CD4-positive, alpha-beta T cell treated with Interleukin-1 beta for 1 hour (primary cell): ENCODE measurements around the gene MAPK4.

Source experiments
- DNase-seq, 2 donors: peaks; one replicate each; pipeline ENCODE4 v3.0.0-alpha.2; 2020 to 2022

Gene MAPK4

DNA sequence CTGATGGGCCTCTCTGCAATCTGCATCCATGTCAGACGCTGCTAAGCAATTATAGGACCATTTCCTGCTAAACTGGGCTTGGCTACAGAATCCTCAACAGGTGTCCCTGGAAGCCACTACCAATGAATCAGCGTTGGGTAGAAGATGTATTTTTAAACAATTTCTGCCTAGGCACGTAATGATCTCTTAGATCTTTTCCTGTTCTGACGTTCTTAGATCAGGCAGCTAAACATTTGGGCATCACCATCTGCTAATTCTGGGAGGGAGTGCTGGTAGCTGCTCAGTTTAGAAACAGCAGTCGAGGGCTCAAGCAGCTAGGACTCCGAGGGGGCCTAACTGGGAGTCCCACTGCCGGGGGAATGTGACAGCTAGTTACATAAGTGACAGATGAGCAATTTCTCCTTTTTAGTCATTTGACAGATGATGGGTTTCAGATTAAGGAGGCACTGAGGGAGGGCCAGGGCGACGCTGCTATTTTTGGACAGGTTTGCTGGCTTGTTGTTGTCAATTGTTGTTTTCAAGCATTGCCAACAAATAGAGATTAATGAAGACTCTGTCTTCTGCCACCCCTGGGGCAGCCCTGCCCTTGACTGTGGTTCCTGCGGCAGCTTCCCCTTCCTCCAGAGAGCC is 167.2 kb downstream of the MAPK4 start:
- DNase-seq: no peak

DNA sequence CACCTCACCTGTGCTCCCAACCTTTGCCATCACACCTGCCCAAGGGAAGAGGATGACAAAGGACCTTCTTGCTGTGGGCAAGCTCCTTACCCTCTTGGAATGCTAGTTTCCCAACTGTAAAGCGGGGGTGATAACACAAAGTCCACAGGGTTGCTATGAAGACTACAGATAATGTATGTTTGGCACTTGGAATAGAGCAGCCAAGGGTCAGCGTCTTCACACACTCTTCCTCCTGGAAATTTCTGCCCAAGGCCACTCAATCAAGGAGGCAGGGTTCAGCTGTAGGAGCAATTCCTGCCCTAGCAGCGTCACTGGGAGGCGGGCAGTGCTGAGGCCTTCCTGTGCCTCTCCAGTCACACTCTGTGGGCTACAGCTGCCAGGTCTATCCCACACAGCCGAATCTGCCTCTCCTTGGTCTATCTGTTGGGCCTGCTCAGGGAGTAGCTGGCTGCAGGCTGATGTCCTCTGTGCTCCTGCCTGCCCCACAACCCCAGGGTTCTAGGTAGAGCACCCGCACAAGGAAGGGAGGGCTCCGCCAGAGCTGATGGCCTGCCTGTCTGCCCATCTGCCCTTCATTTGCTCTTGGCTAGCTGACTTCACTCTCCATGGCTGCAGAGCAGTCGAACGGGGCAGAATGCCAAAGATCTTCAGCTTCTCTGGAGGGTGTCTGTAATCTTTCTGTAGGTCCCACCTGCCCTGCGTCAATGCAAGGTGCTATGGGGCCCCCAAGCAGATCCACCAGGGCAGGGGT is 168.0 kb downstream of the MAPK4 start:
- DNase-seq: no peak

DNA sequence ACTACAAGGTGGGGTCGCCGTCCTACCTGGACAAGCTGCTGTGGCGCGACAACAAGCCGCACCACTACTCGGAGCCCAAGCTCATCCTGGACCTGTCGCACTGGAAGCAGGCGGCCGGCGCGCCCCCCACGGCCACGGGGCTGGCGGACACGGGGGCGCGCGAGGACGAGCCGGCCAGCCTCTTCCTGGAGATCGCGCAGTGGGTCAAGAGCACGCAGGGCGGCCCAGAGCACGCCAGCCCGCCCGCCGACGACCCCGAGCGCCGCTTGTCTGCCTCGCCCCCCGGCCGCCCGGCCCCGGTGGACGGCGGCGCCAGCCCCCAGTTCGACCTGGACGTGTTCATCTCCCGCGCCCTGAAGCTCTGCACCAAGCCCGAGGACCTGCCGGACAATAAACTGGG is 169.5 kb downstream of the MAPK4 start:
- no peak for DNase-seq

DNA sequence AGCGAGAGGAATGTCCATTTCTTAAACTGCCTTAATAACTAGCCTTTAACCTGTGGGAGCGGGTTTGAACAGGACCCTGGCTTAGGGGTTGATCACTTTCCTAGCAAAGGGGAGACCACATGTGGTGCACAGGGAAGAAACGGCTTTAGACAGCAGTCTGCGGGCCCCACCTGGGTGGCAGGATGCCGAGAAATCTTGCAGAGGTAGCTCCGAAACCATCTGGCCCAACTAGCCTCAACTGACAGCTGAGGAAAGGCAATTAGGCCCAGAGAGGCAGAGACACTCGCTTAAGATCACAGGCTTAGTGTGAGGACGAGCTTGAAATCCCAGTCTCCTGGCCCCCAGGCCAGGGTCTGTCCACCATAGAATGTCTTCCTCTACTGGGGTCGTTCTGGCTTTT is 170.1 kb downstream of the MAPK4 start:
- no peak for DNase-seq

DNA sequence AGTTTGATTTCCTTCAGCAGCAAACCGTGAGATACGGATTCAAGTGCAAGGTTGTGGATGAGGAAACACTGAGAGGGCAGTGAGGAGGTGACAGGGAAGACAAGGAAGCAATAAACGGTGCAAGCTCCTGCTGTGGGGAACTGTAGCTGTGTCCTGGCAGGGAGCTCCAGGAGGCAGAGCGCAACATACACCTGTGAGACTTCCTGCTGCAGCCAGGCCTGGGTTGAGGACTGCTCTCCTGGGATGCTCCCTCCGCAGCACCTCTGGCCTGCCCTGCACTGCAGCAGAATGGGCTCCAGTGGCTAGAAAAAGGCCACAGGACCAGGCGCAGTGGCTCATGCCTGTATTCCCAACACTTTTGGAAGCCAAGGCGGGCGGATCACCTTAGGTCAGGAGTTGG is 174.5 kb downstream of the MAPK4 start:
- no peak for DNase-seq

DNA sequence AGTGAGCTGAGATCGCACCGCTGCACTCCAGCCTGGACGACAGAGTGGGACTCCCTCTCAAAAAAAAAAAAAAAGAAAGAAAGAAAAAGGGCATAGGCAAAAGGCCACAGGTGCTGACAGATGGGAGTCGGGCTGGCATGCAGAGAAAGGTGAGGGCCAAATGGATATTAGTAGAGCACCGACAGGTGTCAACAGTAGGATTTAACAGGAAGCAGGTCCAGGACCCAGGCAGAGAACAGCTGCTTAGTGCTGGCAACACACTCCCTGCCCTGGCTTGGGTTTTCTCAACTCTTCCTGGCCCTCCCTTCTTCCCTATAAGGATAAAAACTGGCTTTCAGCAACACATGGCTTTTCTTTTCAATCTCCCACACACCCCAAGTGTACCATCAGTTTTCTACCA is 175.0 kb downstream of the MAPK4 start:
- DNase-seq: no peak

DNA sequence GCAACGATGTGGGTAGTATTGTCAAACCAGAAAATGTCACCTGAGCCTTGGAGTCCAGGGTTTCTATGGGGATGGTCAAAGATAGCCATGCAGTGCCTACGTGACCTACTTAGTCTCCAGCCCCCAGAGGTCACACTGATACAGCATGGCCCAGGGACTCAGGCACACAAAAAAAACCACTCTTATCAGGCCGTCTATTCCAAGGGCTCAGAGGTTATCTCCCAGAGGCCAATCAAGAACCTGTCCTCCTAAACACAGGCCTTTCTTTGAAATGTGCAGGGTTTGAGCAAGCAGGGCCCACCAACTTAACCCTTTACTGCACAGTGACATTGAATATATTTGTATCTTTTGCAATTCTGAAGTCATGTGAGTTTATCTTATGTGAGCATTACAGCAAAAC is 177.2 kb downstream of the MAPK4 start:
- no peak for DNase-seq

DNA sequence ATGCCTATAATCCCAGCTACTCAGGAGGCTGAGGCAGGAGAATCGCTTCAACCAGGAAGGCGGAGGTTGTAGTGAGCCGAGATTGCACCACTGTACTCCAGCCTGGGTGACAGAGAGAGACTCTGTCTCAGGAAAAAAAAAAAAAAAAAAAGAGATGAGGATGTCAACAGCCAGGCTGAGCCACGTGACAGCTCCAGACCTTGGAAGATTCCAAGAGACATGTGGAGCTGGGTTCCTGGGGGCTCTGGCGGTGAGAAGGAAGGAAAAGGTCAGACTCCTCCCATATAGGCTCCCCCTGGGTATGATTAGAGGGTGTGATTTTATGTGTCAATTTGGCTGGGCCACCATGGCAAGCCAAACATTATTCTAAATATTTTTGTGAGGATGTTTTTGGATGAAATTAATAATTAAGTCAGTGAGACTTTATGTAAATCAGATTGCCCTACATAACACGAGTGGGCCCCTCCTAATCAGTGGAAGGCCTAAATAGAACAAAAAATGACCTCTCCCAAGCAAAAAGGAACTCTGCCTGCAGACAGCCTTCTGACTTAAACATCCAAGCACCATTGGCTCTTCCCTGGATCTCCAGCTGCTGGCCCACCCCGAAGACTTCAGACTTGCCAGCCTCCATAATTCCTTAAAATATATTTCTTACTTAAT is 178.3 kb downstream of the MAPK4 start:
- DNase-seq: no peak

DNA sequence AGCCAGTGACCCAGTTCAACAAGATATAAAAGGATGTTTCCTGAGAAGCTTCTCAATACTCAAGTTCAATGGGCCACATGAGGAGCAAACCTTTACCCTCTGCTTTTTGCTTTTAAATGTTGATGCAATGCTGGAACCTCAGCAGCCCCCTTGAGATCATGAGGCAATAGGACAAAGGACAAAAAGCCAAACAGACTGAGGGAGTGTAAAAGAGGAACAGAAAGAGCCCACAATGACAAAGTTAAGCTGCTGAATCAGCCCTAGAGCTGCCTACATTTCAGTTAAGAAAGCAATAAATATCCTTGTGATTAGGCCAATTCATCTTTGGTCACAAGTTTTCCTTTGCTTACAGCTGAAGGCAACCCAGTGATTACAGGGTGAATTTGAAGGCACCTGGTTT is 183.1 kb downstream of the MAPK4 start:
- DNase-seq: no peak

DNA sequence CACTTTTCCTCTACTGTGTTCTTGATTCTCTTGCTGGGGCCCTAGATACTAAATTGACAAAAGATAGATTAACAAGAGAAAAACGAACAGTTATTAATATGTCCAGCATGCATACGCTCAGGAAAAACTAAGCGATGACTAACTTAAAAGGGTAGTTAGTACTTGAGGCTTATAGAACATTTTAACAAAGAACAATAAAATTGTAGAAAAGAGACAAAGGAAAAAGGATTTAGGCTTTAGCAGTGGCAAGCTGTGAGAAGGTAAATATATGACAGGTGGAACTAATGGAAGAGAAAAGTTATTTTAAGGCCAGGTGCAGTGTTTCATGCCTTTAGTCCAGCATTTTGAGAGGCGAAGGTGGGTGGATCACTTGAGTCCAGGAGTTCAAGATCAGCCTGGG is 184.4 kb downstream of the MAPK4 start:
- no peak for DNase-seq

DNA sequence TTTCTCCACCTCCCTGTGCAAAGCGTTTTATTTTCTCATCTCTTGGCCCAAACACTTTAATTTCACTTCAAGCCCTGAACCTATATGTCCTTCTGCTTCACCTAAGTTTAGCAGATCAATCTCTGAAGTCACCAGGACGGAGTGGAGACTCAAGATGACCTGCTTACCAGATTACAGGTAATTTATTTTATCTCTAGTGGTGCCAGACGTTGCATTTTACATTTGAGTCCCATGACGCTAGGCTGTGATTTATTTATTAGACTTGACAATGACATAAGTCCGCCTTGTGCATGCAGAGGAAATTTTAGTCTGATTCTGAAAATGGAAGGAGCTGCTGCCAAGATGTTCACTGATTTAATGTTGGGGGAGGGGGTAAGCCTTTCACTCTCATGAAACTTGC is 186.1 kb downstream of the MAPK4 start:
- DNase-seq: no peak

DNA sequence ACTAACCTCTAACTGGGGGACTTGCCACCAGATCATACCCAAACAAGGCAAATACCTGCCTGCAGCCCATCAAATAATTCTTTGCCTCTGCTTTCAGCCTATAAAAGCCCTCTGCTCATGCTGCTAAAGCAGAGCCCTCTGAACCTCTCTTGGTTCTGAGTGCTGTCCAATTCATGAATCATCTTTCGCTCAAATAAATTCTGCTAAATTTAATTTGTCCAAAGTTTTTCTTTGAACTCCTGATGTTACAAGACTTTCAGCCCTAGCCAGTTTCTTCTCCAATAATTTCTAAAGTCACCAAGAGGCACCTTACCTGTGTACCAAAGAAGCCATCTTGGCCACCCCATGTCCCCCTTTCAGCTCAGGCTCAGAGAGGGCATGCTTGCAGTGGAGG is 188.0 kb downstream of the MAPK4 start:
- no peak for DNase-seq

DNA sequence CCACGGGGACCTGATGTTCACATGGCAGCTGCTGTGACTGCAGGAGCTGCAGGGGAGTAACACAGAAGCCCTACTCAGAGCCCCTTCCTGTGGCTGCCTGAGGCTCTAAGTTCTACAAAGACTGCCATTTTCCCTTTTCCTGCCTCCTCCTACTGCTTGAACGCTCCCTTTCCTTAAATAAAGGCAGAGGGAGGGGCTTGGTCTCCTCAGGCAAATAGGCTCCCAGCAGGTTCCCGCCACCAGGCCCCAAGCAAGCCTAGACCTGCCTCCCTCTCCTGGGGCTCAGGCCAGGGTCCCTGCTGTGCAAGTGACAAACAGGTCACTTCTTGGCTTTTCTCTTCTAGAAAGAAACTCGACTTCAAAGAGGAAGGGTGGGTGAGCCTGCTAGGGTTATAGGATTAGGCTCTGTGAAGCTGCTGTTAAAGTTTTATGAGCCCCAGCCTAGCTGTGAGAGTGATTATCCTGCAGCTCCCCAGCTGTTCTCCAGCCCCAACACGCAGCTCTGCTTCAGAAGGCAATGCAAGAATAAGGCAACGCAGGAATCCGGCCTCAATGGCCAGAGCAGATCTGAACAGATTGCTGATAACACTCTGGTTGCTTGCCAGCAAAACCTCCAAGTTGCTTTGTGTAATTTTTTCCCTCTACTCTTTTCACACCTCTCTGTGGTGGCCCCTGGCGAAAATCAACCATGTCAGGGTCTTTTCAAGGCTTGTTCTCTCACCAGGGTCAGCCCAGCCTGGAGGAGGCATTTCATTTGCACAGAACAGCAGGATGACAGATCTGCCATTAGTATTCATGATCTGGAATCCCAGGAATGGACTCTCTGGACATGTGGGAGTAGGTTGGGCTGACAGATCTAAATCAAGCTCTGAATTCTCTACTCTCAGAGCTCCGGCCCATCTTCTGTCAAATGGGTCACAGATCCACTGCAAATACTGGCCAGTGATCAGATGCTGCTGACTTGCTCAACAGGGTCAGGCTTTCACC is 188.6 kb downstream of the MAPK4 start:
- no peak for DNase-seq

DNA sequence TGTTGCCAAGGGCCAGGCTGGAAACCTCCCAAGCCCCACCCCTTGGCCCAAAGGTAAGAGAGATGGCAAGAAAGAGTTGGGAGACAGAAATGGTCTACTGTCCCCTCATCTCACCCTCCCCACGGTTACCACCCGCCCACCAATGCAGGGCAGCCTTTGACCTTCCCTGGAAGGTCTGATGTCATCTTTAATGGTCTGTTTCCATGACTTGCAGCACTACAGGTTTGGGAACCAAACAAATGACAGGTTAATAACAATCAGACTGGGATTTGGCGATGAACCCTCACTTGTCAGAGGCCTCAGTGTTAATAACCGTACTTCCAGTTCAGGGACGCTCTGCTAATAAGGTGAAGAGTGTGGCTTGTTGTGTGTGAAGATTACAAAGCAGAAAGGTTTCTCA is 189.5 kb downstream of the MAPK4 start:
- no peak for DNase-seq

DNA sequence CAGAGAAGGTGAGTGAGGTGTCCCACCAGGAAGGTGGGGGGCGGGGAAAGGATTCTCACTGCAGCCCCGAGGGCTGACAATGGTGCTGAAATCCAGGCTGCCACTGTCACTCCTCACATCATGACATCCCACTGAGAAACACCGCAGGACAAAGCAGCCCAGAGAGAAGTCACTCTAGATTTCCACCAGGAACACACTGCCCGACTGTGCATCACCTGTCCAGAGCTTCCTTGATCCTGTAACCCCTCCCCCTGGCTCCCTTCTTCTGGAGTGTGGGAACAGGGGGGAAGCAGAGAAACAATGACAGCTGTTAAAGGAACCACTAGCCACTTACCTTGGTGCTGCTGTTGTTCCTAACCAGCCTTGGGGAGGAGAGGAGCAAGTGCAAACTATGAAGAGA is 190.1 kb downstream of the MAPK4 start:
- DNase-seq: no peak

DNA sequence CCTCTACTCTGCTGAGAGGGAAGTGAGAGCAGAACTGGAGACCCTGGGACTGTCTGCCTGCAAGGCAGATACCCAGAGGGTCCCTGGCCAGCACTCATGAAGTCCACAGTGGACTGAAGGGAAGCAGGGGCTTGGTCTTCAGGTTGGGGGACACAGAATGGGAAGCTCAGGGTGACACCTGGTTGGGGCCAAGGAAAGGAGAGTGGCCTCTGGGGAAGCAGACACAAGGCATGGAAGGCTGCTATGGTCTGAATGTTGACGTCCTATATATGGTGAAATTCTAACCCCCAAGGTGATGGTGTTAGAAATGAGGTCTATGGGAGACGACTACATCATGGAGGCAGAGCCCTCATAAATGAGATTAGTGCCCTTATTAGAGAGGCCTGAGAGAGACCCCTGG is 190.7 kb downstream of the MAPK4 start:
- DNase-seq: no peak

DNA sequence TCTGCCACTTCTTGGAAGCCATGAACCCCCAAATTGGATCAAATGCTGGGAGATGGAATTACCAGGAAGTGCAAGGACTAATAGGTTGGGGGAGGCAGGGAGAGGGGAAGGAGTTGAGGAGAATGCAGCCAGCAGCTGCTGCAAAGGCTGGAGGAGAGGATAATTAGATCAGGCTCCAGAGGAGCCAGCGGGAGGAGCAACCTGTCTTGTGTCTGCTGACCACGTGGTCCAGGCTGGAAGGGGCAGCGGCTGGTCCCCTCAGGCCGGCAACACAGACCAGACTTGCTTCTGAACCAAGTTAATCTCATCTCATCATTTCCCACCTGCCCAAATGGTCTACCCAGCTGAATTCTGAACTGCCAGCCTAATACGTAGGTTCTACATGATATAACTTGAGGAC is 191.6 kb downstream of the MAPK4 start:
- no peak for DNase-seq

DNA sequence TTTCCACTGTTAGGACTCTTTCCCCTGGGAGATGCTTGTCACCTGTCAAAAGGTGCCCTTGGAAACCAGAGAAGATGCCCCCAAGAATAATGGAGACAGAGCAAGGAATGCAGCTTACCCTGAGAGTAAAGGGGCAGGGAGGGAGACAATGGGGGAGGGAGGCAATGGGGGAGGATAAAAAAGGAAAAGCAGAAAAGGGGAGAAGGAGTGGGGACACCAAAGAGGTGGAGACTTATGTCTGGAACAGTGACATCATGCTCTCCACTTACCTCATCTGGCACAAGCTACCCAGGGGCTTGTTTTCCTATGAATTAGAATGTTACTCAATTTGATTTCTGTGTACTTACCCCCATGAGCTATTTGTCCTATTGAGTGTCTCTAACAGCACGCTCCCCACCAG is 192.1 kb downstream of the MAPK4 start:
- no peak for DNase-seq

DNA sequence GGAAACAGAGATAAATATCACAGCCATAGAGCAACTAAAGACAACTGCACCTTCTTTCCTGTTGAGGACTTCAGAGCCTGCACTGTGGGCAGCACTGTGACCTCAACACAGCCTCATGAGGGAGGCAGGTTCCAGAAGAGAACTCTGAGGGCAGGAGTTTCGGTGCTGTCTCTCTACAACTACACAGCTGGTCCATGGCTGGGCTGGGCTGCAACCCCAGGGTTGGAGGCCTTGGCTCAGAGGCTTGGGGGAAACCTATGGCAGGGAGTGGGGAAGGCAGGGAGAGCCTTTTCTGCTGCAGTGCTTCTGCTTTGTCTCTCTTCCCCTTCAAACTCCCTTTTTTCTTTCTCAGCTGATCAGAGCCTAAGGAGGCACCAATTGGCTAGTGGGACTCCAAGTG is 193.4 kb downstream of the MAPK4 start:
- no peak for DNase-seq

DNA sequence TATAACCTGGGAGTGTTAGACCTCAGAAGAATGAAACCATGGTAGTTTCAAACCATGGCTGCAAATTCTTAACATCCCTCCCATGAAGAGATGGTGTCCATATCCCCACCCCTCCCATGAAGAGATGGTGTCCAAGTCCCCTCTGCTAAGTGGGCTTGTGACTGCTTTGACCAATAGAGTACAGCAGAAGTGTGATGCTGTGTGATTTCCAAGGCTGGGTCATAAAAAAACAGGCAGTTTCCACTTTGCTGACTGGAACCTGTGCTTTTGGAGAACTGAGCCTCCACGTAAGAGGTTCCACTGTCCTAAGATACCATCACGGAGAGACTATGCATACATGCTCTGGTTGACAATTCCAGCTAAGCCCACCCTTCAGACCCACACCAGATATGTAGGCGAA is 194.4 kb downstream of the MAPK4 start:
- DNase-seq: no peak

DNA sequence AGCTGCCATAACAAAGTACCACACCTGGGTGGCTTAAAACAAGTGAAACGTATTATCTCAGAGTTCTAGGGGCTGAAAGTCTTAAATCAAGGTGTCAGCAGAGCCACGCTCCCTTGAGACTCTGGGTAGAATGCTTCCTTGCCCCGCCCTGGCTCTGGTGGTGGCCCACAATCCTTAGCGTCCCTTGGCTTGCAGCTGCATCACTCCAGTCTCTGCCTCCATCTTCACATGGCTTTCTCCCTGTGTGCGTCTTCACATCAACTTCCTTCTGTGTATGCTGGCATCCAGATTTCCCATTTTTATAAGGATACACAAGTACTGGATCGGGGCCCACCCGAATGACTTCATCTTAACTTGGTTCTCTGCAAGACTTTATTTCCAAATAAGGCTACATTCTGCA is 197.5 kb downstream of the MAPK4 start:
- DNase-seq: no peak

DNA sequence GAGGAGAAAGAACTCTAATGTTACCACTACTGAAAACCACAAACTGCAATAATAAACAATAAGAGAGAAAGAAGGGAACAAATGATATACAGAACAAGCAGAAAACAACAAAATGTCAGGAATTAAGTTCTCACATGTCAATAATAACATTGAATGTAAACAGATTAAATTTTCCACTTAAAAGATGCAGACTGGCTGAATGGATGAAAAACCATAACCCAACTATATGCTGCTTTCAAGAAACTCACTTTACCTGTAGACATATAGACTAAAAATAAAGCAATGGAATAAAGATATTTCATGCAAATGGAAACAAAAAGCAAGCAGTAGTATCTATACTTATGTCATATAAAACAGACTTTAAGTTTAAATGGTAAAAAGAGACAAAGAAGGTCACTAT is 209.6 kb downstream of the MAPK4 start:
- DNase-seq: no peak

DNA sequence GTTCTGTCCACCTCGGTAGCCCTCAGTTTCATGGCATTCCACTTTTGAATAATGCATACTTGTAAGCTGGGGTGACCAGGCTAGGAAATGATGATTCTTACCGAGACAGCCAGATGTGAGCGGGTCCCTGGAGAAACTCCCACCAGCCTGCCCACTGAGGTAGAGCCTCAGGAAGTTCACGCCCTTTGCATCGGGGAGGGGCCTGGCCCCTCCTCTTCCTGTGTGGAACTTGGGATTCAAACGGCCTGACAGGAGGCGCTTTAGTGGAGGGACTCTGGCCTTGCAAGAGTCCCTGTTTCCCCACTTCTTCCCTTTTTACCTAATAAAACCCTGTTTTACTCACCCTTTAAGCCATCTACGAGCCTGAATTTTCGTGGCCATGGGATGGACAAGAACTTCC is 215.3 kb downstream of the MAPK4 start:
- DNase-seq: no peak
